Measurements from ENCODE around the gene ARPC3.
"Not testable (repeated sequence)": the region's sequence is repeated elsewhere in the genome, so short reads cannot be mapped to it uniquely, and the experiment has no call there.

Gene ARPC3

DNA sequence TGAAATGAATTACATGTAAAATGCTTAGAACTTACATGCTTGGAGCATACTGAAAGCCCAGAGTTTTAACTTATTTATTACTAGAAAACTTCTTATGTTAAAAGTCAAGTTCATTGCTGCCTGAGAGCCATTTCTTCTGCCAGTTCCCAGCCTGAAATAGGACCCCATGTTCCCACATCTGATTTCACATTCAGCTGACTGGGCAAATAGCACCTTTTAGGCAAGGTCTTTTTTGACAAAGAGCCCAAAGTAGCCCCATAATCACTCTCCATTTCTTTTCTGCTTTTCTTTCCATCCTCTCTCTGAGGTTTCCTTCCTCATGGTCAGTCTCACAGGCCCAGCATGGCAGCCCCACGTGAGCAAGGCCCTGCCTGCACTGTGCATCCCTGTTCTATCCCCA lies 1.1 kb upstream of the ARPC3 start:
- no peak for TF ChIP-seq ZNF384 (IDR thresholded peaks at IDR 0.05)
- TF ChIP-seq HDGF (IDR thresholded peaks at IDR 0.05; ENCODE audit: borderline replicate concordance) = no peak
- no peak for TF ChIP-seq NFRKB (IDR thresholded peaks at IDR 0.05)
- no peak for TF ChIP-seq LEF1 (IDR thresholded peaks at IDR 0.05; ENCODE audit: borderline replicate concordance)
- no peak for TF ChIP-seq CTBP1 (IDR thresholded peaks at IDR 0.05; ENCODE audit: borderline replicate concordance)
- TF ChIP-seq FOXA1 (IDR thresholded peaks at IDR 0.05) = no peak
- no peak for TF ChIP-seq BHLHE40 (IDR thresholded peaks at IDR 0.05; ENCODE audit: borderline replicate concordance)
- no peak for TF ChIP-seq FOXK2 (IDR thresholded peaks at IDR 0.05)
- TF ChIP-seq, protein P1, sequence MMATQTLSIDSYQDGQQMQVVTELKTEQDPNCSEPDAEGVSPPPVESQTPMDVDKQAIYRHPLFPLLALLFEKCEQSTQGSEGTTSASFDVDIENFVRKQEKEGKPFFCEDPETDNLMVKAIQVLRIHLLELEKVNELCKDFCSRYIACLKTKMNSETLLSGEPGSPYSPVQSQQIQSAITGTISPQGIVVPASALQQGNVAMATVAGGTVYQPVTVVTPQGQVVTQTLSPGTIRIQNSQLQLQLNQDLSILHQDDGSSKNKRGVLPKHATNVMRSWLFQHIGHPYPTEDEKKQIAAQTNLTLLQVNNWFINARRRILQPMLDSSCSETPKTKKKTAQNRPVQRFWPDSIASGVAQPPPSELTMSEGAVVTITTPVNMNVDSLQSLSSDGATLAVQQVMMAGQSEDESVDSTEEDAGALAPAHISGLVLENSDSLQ (IDR thresholded peaks at IDR 0.05) = no peak
- TF ChIP-seq L3MBTL2 (conservative IDR thresholded peaks at IDR 0.05) = no peak
- TF ChIP-seq TARDBP (IDR thresholded peaks at IDR 0.05) = no peak
- no peak for TF ChIP-seq SP1 (IDR thresholded peaks at IDR 0.05)
- no peak for TF ChIP-seq FOXM1 (IDR thresholded peaks at IDR 0.05; ENCODE audit: borderline replicate concordance)
- no peak for TF ChIP-seq SUZ12 (IDR thresholded peaks at IDR 0.05)
- TF ChIP-seq ELF4 (IDR thresholded peaks at IDR 0.05) = no peak
- TF ChIP-seq ARNT (IDR thresholded peaks at IDR 0.05) = no peak
- POLR2A ChIA-PET = interaction anchor here (1.8 kb wide), 1 partner anchor 8 kb away, joined by 8 read pairs; no protein-coding TSS in a partner anchor
- CTCF ChIA-PET = no interaction called here
- DNase-seq (ENCODE audit: extremely low spot score) = no peak

DNA sequence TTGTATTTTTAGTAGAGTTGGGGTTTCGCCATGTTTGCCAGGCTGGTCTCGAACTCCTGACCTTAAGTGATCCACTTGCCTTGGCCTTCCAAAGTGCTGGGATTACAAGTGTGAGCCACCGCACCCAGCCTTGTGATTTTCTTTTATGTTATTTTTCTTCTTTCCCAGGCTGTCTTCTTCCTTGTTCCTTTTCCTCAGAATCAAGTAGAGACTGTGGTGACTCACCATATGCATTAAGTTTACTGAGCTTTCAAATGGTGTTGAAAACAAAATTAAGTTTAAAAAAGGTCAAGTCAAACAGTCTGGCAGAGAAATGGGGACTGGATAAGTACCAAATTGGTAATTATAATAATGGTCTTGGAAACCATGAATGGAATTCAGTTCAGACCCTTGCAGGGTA lies 5.7 kb downstream of the ARPC3 start:
- CTCF ChIA-PET = no interaction called here
- POLR2A ChIA-PET = no interaction called here

DNA sequence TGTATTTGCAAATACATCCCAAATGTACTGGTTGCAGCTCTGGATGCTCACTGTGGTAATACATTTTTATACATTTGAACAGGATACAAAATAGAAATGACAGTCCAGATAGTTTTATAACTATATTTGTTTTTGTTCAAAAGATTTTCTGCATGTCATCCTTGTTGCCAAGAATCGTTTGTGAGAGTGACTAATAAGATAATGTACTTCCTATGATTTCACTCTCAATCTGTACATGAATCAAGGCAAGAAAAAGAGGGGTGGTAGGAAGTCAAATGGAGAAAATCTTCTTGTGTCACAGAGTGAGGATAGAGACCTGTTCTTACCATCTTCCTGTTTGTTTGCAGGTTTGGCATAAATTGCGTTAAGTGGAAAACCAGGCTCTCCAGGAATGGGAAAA lies 13.9 kb downstream of the ARPC3 start:
- no peak for TF ChIP-seq TARDBP (IDR thresholded peaks at IDR 0.05)
- no peak for TF ChIP-seq BHLHE40 (IDR thresholded peaks at IDR 0.05; ENCODE audit: borderline replicate concordance)
- TF ChIP-seq SP1 (IDR thresholded peaks at IDR 0.05) = no peak
- TF ChIP-seq ZNF384 (IDR thresholded peaks at IDR 0.05) = no peak
- TF ChIP-seq NFRKB (IDR thresholded peaks at IDR 0.05) = no peak
- no peak for TF ChIP-seq FOXK2 (IDR thresholded peaks at IDR 0.05)
- TF ChIP-seq, protein P1 (IDR thresholded peaks at IDR 0.05) = no peak
- TF ChIP-seq LEF1 (IDR thresholded peaks at IDR 0.05; ENCODE audit: borderline replicate concordance) = no peak
- no peak for TF ChIP-seq ELF4 (IDR thresholded peaks at IDR 0.05)
- no peak for TF ChIP-seq CTBP1 (IDR thresholded peaks at IDR 0.05; ENCODE audit: borderline replicate concordance)
- no peak for TF ChIP-seq FOXM1 (IDR thresholded peaks at IDR 0.05; ENCODE audit: borderline replicate concordance)
- no peak for TF ChIP-seq L3MBTL2 (conservative IDR thresholded peaks at IDR 0.05)
- TF ChIP-seq FOXA1 (IDR thresholded peaks at IDR 0.05) = no peak
- no peak for TF ChIP-seq SUZ12 (IDR thresholded peaks at IDR 0.05)
- TF ChIP-seq HDGF (IDR thresholded peaks at IDR 0.05; ENCODE audit: borderline replicate concordance) = no peak
- no peak for TF ChIP-seq ARNT (IDR thresholded peaks at IDR 0.05)
- DNase-seq (ENCODE audit: extremely low spot score) = no peak
- CTCF ChIA-PET = no interaction called here
- POLR2A ChIA-PET = no interaction called here

More for the DNA sequence above, 5.7 kb downstream of the ARPC3 start:
- TF ChIP-seq SUZ12 (IDR thresholded peaks at IDR 0.05) (no peak), FOXA1 (IDR thresholded peaks at IDR 0.05) (no peak), HDGF (IDR thresholded peaks at IDR 0.05; ENCODE audit: borderline replicate concordance) (no peak), FOXM1 (IDR thresholded peaks at IDR 0.05; ENCODE audit: borderline replicate concordance) (no peak), BHLHE40 (IDR thresholded peaks at IDR 0.05; ENCODE audit: borderline replicate concordance) (no peak), LEF1 (IDR thresholded peaks at IDR 0.05; ENCODE audit: borderline replicate concordance) (no peak), ZNF384 (IDR thresholded peaks at IDR 0.05) (no peak), NFRKB (IDR thresholded peaks at IDR 0.05) (no peak), FOXK2 (IDR thresholded peaks at IDR 0.05) (no peak), SP1 (IDR thresholded peaks at IDR 0.05) (no peak), CTBP1 (IDR thresholded peaks at IDR 0.05; ENCODE audit: borderline replicate concordance) (no peak), ELF4 (IDR thresholded peaks at IDR 0.05) (no peak), ARNT (IDR thresholded peaks at IDR 0.05) (no peak), TARDBP (IDR thresholded peaks at IDR 0.05) (no peak), L3MBTL2 (conservative IDR thresholded peaks at IDR 0.05) (no peak)
- TF ChIP-seq, protein P1 (IDR thresholded peaks at IDR 0.05) = no peak
- DNase-seq (ENCODE audit: extremely low spot score) = no peak

DNA sequence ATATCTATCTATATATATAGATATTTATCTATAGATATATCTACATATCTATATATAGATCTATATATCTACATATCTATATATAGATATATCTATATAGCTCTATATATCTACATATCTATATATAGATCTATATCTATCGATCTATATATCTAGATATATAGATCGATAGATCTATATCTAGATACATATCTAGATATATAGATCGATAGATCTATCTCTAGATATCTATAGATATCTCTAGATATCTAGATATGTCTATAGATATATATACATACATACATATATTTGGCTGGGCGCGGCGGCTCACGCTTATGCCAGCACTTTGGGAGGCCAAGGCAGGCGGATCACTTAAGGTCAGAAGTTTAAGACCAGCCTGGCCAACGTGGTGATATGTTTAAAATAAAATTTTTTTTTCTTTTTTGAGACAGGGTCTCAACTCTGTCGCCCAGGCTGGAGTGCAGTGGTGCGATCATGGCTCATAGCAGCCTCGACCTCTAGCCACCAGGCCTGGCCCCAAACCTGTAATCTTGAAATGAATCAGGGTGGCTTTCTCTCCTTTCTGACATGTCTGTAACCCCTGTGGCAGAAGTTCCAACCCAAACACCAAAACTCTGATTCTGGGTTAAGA lies 18.1 kb downstream of the ARPC3 start:
- POLR2A ChIA-PET = interaction anchor here (0.7 to 2.0 kb wide), 6 partner anchors 11 to 61 kb away, joined by 3 to 12 read pairs (median 3); partner anchors contain the start of genes ANAPC7 and GPN3
- no peak for DNase-seq (ENCODE audit: extremely low spot score)
- TF ChIP-seq LEF1 (IDR thresholded peaks at IDR 0.05; ENCODE audit: borderline replicate concordance) (no peak), SUZ12 (IDR thresholded peaks at IDR 0.05) (no peak), TARDBP (IDR thresholded peaks at IDR 0.05) (no peak), FOXM1 (IDR thresholded peaks at IDR 0.05; ENCODE audit: borderline replicate concordance) (no peak), ARNT (IDR thresholded peaks at IDR 0.05) (no peak), ZNF384 (IDR thresholded peaks at IDR 0.05) (no peak), FOXK2 (IDR thresholded peaks at IDR 0.05) (no peak), BHLHE40 (IDR thresholded peaks at IDR 0.05; ENCODE audit: borderline replicate concordance) (no peak), ELF4 (IDR thresholded peaks at IDR 0.05) (no peak), L3MBTL2 (conservative IDR thresholded peaks at IDR 0.05) (no peak), FOXA1 (IDR thresholded peaks at IDR 0.05) (no peak), HDGF (IDR thresholded peaks at IDR 0.05; ENCODE audit: borderline replicate concordance) (no peak), SP1 (IDR thresholded peaks at IDR 0.05) (no peak)
- TF ChIP-seq, protein P1 (IDR thresholded peaks at IDR 0.05) = no peak
- CTCF ChIA-PET = interaction anchor here (0.7 to 2.1 kb wide), 17 partner anchors 11 to 589 kb away, joined by 3 to 34 read pairs (median 5); partner anchors contain the start of gene ARPC3

DNA sequence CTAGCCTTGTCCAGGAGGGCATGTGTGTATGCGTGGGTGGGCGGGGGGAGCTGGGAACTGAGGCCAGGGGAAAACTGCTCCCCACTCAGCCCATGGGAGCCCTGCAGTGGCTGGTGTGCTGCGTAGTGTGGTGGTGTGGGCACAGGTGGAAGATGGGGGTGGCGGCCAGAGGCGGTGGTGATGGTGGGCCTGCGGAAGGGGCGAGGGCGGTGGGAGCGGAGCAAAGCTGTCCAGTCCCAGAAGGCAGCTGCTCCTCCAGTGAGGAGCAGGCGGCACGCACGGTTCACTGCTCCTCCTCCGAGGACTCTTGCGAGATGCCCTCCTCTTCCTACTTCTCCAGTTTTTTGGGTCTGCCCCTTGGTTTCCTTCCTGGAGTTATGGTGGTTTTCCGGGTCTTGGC lies 20.5 kb downstream of the ARPC3 start:
- DNase-seq (ENCODE audit: extremely low spot score); CTCF ChIA-PET; POLR2A ChIA-PET: not testable (repeated sequence)
